ENCODE measurements around the gene DCAF15.

DNA sequence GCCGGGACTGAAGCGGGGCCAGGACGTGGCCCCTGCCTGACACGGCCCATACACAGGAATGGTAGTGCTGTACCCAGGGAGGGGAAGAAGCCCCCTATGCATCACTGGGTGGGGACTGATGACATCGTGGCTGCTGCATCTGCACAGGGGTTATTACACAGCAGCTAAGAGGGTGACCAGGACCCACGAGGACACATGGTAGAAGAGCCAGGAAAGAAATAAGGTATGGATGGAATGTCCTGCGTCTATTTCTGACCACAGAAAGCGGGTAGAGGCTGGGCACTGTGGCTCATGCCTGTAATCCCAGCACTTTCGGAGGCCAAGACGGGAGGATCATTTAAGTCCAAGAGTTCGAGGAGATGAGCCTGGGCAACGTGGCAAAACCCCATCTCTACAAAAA lies 24.1 kb downstream of the DCAF15 start:
- TF ChIP-seq, protein P1, sequence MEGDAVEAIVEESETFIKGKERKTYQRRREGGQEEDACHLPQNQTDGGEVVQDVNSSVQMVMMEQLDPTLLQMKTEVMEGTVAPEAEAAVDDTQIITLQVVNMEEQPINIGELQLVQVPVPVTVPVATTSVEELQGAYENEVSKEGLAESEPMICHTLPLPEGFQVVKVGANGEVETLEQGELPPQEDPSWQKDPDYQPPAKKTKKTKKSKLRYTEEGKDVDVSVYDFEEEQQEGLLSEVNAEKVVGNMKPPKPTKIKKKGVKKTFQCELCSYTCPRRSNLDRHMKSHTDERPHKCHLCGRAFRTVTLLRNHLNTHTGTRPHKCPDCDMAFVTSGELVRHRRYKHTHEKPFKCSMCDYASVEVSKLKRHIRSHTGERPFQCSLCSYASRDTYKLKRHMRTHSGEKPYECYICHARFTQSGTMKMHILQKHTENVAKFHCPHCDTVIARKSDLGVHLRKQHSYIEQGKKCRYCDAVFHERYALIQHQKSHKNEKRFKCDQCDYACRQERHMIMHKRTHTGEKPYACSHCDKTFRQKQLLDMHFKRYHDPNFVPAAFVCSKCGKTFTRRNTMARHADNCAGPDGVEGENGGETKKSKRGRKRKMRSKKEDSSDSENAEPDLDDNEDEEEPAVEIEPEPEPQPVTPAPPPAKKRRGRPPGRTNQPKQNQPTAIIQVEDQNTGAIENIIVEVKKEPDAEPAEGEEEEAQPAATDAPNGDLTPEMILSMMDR (IDR thresholded peaks at IDR 0.05): no peak
- no peak for TF ChIP-seq POLR2A (IDR thresholded peaks at IDR 0.05)

Data from body of pancreas (tissue), 4 donors.